Small intestine (tissue), 7 donors: ENCODE results near the gene CD101. TPM values are rescaled to one million over a fixed set of nuclear protein-coding genes. Genes with fewer than 3 reads are reported as not detected.

Experiments used
- DNase-seq, 2 donors: peaks; one replicate each; pipeline versions ENCODE4 v3.0.0 to v3.0.0-alpha.2; 2013
- FAIRE-seq: peaks from 2 replicates; lab custom pipeline; 2012; peaks lifted over from hg19 to GRCh38; lab: Jason Lieb, UNC
- H3K27ac ChIP-seq, 3 donors: one replicate each; pipeline ENCODE4 v1.5.1; 2013; ENCODE audit warnings: low read length in 2 of 3, mild to moderate bottlenecking in 2 of 3, control low read depth in 1 of 3, inconsistent platforms in 1 of 3, low read depth in 1 of 3, moderate library complexity in 1 of 3
- H3K27me3 ChIP-seq, 3 donors: one replicate each; pipeline ENCODE4 v1.6.1; 2013; ENCODE audit warnings: low read length in 3 of 3, inconsistent platforms in 1 of 3; ENCODE audit not compliant: control insufficient read depth in 3 of 3, insufficient read depth in 3 of 3
- H3K36me3 ChIP-seq, 3 donors: one replicate each; pipeline ENCODE4 v1.6.1; 2013; ENCODE audit warnings: low read length in 3 of 3, inconsistent platforms in 1 of 3, low read depth in 1 of 3, mild to moderate bottlenecking in 1 of 3, moderate library complexity in 1 of 3; ENCODE audit not compliant: control insufficient read depth in 3 of 3, insufficient read depth in 2 of 3
- H3K4me1 ChIP-seq, 3 donors: one replicate each; pipeline ENCODE4 v1.6.1; 2013; ENCODE audit warnings: low read length in 2 of 3, inconsistent platforms in 1 of 3, low read depth in 1 of 3, mild to moderate bottlenecking in 1 of 3, moderate library complexity in 1 of 3; ENCODE audit not compliant: control insufficient read depth in 3 of 3, insufficient read depth in 2 of 3
- H3K4me3 ChIP-seq, 3 donors: one replicate each; pipeline ENCODE4 v1.5.1; 2013; ENCODE audit warnings: low read length in 3 of 3, control low read depth in 1 of 3, inconsistent platforms in 1 of 3, low read depth in 1 of 3, mild to moderate bottlenecking in 1 of 3, moderate library complexity in 1 of 3
- H3K9me3 ChIP-seq, 2 donors: one replicate each; pipeline ENCODE4 v1.6.1; 2013; ENCODE audit warnings: low read depth in 1 of 2, low read length in 1 of 2; ENCODE audit not compliant: control insufficient read depth in 2 of 2, insufficient read depth in 1 of 2
- WGBS, 3 donors: extraction: QIAGEN DNeasy Blood & Tissue Kit; methylation state at CpG; one replicate each; pipeline ENCODE4 v1.1.7; 2013; 5-methylcytosine and 5-hydroxymethylcytosine counted together
- polyA plus RNA-seq, 4 donors: library from polyadenylated mRNA; stranded (reverse) in 3 of 4; unstranded in 1 of 4; fragments of 200-250 nt in 3 of 4; fragments of 120-200 nt in 1 of 4; gene quantifications; one replicate each; pipeline versions ENCODE4 v1.2.1 to v1.2.3, GENCODE V29; 2013
- donor health status: healthy with polysubstance abuse.
- donor health status: control.
- donor health status: control.
- donor health status: Bipolar disorder and iron deficiency.
- donor health status: healthy.

The CD101 gene
- polyA plus RNA-seq, 4 donors, result 1.3 to 6.2 (median 3.0) TPM

DNA sequence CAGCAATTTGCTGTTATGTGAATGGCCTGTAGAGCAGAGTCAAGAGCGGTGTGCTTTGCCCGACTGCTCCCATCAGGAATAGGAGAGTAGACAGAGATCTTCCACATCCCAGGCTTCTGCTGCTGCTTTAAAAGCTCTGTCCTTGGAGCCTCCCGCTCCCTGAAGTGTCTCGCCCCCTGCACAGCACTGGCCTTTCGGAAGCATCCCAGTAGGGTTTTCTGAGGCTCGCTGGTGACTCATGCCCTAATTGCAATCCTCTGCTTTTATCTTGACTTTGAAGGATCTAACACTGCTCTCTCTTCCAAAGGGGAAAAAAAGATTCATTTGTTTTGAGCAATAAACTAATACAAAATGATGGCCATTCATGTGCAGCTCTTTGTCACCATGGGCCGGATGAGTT is 13.3 kb upstream of the CD101 start:
- Histone ChIP-seq H3K27ac (no peak overlapping the region), H3K4me1 (peaks cover 0 to 24% (median 2%) of the 10 kb centered on the region in 3 donors), H3K9me3 (no peaks in the 10 kb centered on the region), H3K27me3 (no peaks in the 10 kb centered on the region), H3K36me3 (peaks cover 0 to 31% (median 4%) of the 10 kb centered on the region in 3 donors), H3K4me3 (no peak overlapping the region)
- WGBS, 3 donors, result 71 to 86% (median 74%) methylated on average over 7 of the region's 7 CpGs
- FAIRE-seq (no peak), DNase-seq (no peak)

DNA sequence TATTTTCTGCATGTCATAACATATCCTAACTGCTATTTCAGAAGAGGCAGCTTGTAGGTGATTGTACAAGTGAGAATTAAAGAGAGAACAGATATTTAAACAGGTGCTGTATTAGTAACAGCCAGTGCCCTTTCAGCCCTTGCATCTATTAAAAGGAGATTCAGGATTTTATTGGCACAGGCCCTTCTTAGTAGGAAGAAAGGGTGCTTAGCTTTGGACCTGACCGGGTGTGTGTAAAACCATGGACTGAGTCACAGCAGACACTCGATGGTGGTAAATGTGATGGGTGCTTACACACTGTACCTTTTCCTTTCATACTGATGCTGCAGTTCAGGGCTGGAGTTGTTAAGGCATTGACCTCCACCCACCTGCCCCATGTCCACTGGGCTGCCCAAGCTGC is 12.7 kb upstream of the CD101 start:
- FAIRE-seq (no peak), DNase-seq (peak; percentile 16 to 19)
- 24 to 60% (median 41%) methylated on average over 2 of the region's 2 CpGs for WGBS, 3 donors
- Histone ChIP-seq H3K27ac (no peak overlapping the region), H3K36me3 (peaks cover 0 to 31% (median 4%) of the 10 kb centered on the region in 3 donors), H3K4me3 (no peak overlapping the region), H3K9me3 (no peaks in the 10 kb centered on the region), H3K27me3 (no peaks in the 10 kb centered on the region), H3K4me1 (peaks cover 0 to 19% (median 2%) of the 10 kb centered on the region in 3 donors)

DNA sequence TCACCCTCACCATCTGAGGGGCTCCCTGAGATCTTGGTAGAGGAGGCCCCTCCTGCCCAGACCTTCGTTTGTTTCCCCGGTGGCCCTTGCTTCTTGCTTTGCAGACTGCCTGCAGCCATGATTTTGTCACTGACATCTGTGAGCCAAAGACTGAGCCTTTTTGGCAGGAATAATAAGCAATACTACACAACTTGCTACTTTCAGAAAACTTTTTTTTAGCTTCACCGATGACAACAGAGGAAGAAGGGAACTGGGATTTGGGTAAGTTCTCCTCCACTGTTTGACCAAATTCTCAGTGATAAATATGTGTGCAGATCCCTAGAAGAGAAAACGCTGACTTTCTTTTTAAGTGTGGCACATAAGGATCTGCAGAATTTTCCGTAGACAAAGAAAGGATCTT is 11.7 kb upstream of the CD101 start:
- no peaks in the 10 kb centered on the region for H3K9me3 ChIP-seq
- no peak overlapping the region for H3K4me3 ChIP-seq
- no peak for DNase-seq
- whole genome bisulfite sequencing, 3 donors, result 62 to 88% (median 82%) methylated on average over 5 of the region's 5 CpGs
- peaks cover 0 to 27% (median 4%) of the 10 kb centered on the region in 3 donors for H3K36me3 ChIP-seq
- no peaks in the 10 kb centered on the region for H3K27me3 ChIP-seq
- no peak for FAIRE-seq
- H3K4me1 ChIP-seq, result peaks cover 0 to 15% (median 0%) of the 10 kb centered on the region in 3 donors
- no peak overlapping the region for H3K27ac ChIP-seq

DNA sequence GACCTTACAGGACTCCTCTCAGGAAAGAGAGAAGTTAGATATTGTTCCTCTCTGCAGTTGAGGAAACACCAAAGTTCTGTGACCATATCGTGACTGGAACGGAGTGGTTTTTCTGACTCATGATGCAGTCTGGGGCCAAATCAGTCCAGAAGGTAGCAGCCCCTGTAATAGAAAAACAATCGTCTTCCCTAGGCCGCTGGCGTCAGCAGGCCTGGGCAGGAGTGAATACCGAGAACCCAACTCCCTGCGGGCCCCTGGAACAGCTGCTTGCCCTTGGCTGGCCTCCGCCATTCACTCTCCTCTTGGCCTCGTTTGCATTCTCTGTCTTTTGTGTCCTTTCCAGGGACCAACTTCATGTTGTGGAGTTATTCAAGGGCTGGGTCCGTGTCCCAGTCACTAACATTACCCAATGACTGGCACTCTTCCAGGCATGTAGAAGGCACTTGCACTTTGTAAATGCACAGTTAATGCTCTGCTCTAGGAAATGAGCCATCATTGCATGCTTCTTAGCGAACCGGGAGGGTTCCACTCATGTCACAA is 10.9 kb upstream of the CD101 start:
- 72 to 88% (median 85%) methylated on average over 12 of the region's 12 CpGs for WGBS, 3 donors
- no peak overlapping the region for H3K4me3 ChIP-seq
- FAIRE-seq (no peak), DNase-seq (no peak)
- no peaks in the 10 kb centered on the region for H3K9me3 ChIP-seq
- peaks cover 0 to 23% (median 4%) of the 10 kb centered on the region in 3 donors for H3K36me3 ChIP-seq
- H3K27me3 ChIP-seq, result no peaks in the 10 kb centered on the region
- H3K27ac ChIP-seq, result peak overlapping the region in 1 of 3 donors; percentile 46
- H3K4me1 ChIP-seq, result peaks cover 0 to 15% (median 0%) of the 10 kb centered on the region in 3 donors

DNA sequence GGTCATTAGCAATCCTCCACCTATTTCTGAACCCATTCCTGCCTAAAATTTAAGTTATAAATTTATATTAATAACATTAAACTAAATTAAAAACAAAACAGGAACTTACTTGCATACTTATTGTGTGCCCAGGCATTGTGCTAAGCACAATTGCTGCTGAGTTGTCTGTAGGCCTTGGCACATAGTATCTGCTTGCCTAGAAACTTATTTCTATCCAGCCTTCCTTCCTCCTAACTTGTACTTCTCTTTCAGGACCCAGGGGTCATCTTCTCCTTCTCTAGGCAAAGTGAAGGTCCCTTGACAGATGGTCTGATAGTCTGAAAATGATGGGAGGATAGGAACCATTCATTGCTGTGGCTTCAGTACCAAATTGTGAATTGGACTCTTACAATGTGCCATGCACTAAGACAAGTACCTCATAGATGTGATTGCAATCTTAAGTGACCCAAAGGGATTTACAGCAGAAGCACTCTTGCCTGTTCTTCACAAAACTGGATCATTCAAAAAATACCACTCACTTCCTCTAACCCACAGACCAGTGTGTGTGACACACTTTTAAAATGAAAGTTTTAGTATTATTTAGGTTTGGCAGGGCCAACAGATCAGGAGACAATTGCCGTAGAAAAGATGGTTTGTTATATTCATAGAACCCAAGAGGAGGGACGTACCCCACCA is 10.3 kb upstream of the CD101 start:
- Histone ChIP-seq H3K27me3 (no peaks in the 10 kb centered on the region), H3K36me3 (peaks cover 0 to 23% (median 4%) of the 10 kb centered on the region in 3 donors), H3K9me3 (no peaks in the 10 kb centered on the region), H3K27ac (peak overlapping the region in 1 of 3 donors; percentile 46), H3K4me1 (peaks cover 0 to 15% (median 0%) of the 10 kb centered on the region in 3 donors), H3K4me3 (no peak overlapping the region)
- FAIRE-seq (no peak), DNase-seq (no peak)
- 55 to 82% (median 67%) methylated on average over 2 of the region's 2 CpGs for WGBS, 3 donors

DNA sequence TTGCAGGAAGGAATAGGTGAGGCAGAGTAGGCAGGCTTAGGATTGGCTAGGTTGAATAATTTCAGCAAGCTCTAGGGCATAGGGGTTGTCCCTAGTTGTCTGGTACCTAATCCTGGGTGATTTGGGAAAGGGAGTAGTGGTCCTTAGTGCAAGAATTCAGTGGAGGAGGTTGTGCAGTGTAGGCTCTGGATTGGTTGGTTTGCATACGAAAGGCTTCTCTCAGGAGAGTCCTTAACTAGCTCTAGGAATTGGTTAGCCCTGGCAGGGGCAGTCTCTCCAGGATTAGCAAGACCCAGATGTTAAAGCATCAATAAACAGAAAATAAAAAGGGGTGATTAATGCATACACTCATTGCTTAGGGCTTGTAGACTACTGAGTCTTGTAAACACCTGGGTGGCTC is 9.6 kb upstream of the CD101 start:
- Histone ChIP-seq H3K27ac (peak overlapping the region in 1 of 3 donors; percentile 33), H3K36me3 (peaks cover 0 to 19% (median 4%) of the 10 kb centered on the region in 3 donors), H3K4me3 (no peak overlapping the region), H3K9me3 (no peaks in the 10 kb centered on the region), H3K27me3 (no peaks in the 10 kb centered on the region), H3K4me1 (peaks cover 0 to 15% (median 0%) of the 10 kb centered on the region in 3 donors)
- DNase-seq, result no peak
- WGBS, 3 donors, result 98 to 100% (median 100%) methylated on average over 1 of the region's 1 CpG
- no peak for FAIRE-seq

DNA sequence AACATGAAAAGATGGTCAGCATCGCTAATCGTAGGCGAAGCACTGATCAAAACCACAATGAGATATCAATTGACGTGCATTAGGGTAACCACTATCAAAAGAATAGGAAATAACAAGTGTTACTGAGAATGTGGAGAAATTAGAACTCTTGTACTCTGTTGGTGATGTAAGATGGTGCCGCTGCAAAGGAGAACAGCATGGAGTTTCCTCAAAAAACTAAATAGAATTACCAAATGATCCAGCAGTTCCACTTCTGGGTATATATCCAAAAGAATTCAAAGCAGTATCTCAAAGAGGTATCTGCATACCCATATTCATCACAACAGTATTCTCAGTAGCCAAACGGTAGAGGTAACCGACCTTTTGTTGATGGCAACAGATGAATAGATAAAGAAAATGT is 8.3 kb upstream of the CD101 start:
- DNase-seq (no peak), FAIRE-seq (no peak)
- no peak overlapping the region for H3K4me3 ChIP-seq
- H3K4me1 ChIP-seq, result peaks cover 0 to 7% (median 0%) of the 10 kb centered on the region in 3 donors
- no peak overlapping the region for H3K27ac ChIP-seq
- no peaks in the 10 kb centered on the region for H3K27me3 ChIP-seq
- 93 to 96% (median 95%) methylated on average over 7 of the region's 7 CpGs for whole genome bisulfite sequencing, 3 donors
- H3K9me3 ChIP-seq, result no peaks in the 10 kb centered on the region
- peaks cover 0 to 13% (median 4%) of the 10 kb centered on the region in 3 donors for H3K36me3 ChIP-seq

DNA sequence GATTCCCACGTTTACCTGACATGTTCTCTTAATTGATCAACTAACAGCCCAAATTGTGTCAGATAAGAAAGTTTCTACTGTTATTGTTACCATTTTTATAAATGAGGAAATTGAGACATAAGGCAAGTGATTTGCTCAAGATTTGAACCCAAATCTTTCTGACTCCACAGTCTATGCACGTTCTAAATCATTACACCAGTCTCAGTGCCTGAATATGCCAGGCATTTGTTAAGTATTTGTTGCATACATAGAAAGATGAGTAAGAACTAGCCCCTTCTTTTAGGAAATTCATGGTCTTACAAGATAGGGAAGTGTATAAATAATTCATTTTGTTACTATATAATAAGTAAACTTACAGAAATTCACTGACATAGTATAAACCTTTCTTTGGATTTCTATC is 7.1 kb upstream of the CD101 start:
- no peaks in the 10 kb centered on the region for H3K9me3 ChIP-seq

More for the DNA sequence above, 7.1 kb upstream of the CD101 start:
- Histone ChIP-seq H3K4me1 (peaks cover 0 to 4% (median 0%) of the 10 kb centered on the region in 3 donors), H3K27ac (no peak overlapping the region), H3K4me3 (no peak overlapping the region), H3K36me3 (peaks cover 0 to 5% (median 4%) of the 10 kb centered on the region in 3 donors), H3K27me3 (no peaks in the 10 kb centered on the region)
- FAIRE-seq (no peak), DNase-seq (no peak)
- 72 to 80% (median 76%) methylated on average over 2 of the region's 2 CpGs for WGBS, 3 donors
